22Rv1 (cell line): ENCODE results near the gene RERE.

ENCODE experiments used
- ZFX ChIP-seq: fragments of 450-650 bp; IDR thresholded peaks from 2 replicates; pipeline ENCODE4 v1.6.1; 2017; ENCODE audit warnings: antibody characterized with exemption, borderline replicate concordance
- TF ChIP-seq, protein P1 (sequence below): fragments of 450-650 bp; IDR thresholded peaks from 2 replicates; pipeline ENCODE4 v1.5.1; 2017; ENCODE audit warnings: mild to moderate bottlenecking

DNA sequence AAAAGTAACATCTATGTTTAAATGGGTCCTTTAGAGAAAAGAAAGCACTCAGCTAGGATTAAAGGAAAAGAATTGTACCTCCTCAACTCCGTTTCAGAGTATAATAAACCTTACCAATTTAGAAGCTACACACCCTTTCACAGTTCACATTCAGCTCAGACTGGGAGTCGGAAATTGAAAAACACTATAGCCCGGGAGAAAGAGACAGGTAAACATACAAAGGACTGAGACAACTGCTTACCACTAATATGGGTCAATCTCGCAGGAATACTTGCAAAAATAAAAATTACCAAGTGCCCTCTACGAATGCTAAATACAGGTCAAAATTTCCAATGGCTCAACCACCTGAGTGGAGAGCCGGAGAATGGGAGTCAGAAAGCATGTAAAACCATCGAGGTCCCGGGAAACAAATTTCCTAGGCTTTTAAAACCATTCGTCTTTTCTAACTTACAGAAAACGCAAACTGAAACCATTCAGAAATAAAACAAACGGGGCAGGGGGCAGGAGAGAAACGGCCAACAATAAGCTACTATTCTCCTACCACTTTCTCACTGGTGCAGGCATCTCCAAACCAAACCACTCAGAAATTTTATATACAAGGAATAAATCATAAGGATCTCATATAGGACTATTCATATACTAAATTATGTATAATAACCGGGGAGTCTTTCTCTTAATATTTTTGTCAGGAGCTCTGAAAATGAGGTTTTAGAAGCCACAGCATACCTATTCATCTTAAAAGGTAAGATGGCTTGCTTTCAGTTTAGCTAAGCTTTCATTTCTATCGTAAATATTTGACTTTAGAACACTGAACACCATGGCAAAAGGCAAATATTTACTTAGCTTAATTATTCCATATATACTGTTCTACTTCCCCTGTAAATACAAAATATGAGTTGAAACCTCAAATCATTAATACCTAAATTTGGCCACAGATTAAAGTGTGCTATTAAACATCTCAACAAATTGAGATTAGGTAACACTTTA is 136.5 kb downstream of the RERE start:
- TF ChIP-seq, protein P1, sequence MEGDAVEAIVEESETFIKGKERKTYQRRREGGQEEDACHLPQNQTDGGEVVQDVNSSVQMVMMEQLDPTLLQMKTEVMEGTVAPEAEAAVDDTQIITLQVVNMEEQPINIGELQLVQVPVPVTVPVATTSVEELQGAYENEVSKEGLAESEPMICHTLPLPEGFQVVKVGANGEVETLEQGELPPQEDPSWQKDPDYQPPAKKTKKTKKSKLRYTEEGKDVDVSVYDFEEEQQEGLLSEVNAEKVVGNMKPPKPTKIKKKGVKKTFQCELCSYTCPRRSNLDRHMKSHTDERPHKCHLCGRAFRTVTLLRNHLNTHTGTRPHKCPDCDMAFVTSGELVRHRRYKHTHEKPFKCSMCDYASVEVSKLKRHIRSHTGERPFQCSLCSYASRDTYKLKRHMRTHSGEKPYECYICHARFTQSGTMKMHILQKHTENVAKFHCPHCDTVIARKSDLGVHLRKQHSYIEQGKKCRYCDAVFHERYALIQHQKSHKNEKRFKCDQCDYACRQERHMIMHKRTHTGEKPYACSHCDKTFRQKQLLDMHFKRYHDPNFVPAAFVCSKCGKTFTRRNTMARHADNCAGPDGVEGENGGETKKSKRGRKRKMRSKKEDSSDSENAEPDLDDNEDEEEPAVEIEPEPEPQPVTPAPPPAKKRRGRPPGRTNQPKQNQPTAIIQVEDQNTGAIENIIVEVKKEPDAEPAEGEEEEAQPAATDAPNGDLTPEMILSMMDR = no peak
- no peak for TF ChIP-seq ZFX
